HepG2 (cell line): ENCODE measurements around the gene SLC1A6. TPM values are rescaled to one million over a fixed set of nuclear protein-coding genes. Genes with fewer than 3 reads are reported as not detected.
A peak's percentile ranks its signal among the peaks of the same experiment; 100 is the strongest.

ENCODE experiments used
- ATAC-seq: fragments of 200-7000 bp; cut with Tn5 transposase; 3 replicates; pipeline ENCODE4 v1.9.1; 2020; ENCODE audit warnings: mild to moderate bottlenecking, moderate library complexity
- Bru-seq: library from RNA; stranded (reverse); fragments of 400-500 nt; gene quantifications from one replicate; lab custom pipeline; 2021; lab: Mats Ljungman, UMichigan
- BruChase-seq, 2 experiments: library from RNA; stranded (reverse); fragments of 400-500 nt; gene quantifications; one replicate each; lab custom pipeline; 2021; lab: Mats Ljungman, UMichigan
- BruUV-seq: library from RNA; stranded (reverse); fragments of 400-500 nt; replicated peaks from 2 replicates; lab custom pipeline; 2021; lab: Mats Ljungman, UMichigan
- CTCF ChIA-PET: fragments of 300-600 bp; formaldehyde crosslinking; extraction: SDS; loops from one replicate; lab custom pipeline; 2021; ENCODE audit warnings: low total read pairs, inconsistent platforms, low intra/inter-chr PET ratio; lab: Yijun Ruan, JAX
- POLR2A ChIA-PET: fragments of 350-600 bp; sonication (Branson Sonifier 250); formaldehyde crosslinking; loops from one replicate; lab custom pipeline; 2020; ENCODE audit warnings: antibody characterized with exemption, inconsistent platforms; lab: Yijun Ruan, JAX
- DNase-seq: peaks from one replicate; pipeline ENCODE4 v3.0.0-alpha.2; 2015; ENCODE audit warnings: low spot score
- FAIRE-seq: peaks from 3 replicates; lab custom pipeline; 2011; peaks lifted over from hg19 to GRCh38; lab: Jason Lieb, UNC
- H2AFZ ChIP-seq: one replicate; pipeline ENCODE4 v1.6.1; 2011; ENCODE audit warnings: low read length, inconsistent platforms
- H3K27ac ChIP-seq: fragments of 300-600 bp; 3 replicates; pipeline ENCODE4 v1.8.0; 2011; ENCODE audit warnings: mixed run types, mild to moderate bottlenecking, mixed read lengths, low read length, inconsistent platforms; ENCODE audit not compliant: insufficient read depth; ENCODE audit errors: extremely low read length
- H3K27me3 ChIP-seq, 2 experiments: fragments of 200-600 bp in 1 of 2; 2 replicates in 1 of 2; 3 replicates in 1 of 2; pipeline versions ENCODE4 v1.6.0 to v1.8.0; 2011; ENCODE audit warnings: low read length in 2 of 2, mild to moderate bottlenecking in 2 of 2, moderate library complexity in 2 of 2, inconsistent platforms in 1 of 2; ENCODE audit not compliant: insufficient read depth in 2 of 2, control insufficient read depth in 1 of 2
- H3K36me3 ChIP-seq, 2 experiments: fragments of 200-600 bp in 1 of 2; replicated peaks in 1 of 2; 2 replicates in 1 of 2; 3 replicates in 1 of 2; pipeline versions ENCODE4 v1.5.1 to v1.8.0; 2011; ENCODE audit warnings: low read length in 2 of 2, inconsistent platforms in 1 of 2; ENCODE audit not compliant: insufficient read depth in 2 of 2, control insufficient read depth in 1 of 2
- H3K4me1 ChIP-seq: 2 replicates; pipeline ENCODE4 v1.5.1; 2012; ENCODE audit warnings: low read length, inconsistent platforms; ENCODE audit not compliant: insufficient read depth
- H3K4me2 ChIP-seq: 2 replicates; pipeline ENCODE4 v1.6.0; 2011; ENCODE audit warnings: low read depth, low read length, inconsistent platforms
- H3K4me3 ChIP-seq, 3 experiments: fragments of 200-600 bp in 1 of 3; sonication (generic), shearing (Covaris generic) in 1 of 3; replicated peaks in 1 of 3; 2 replicates each; pipeline ENCODE4 v1.5.1; 2011 to 2016; ENCODE audit warnings: low read length in 3 of 3, inconsistent platforms in 2 of 3, low read depth in 2 of 3, mild to moderate bottlenecking in 2 of 3, control low read depth in 1 of 3, mixed read lengths in 1 of 3; ENCODE audit not compliant: insufficient read depth in 1 of 3
- H3K79me2 ChIP-seq: one replicate; pipeline ENCODE4 v1.6.1; 2011; ENCODE audit warnings: low read length, inconsistent platforms; ENCODE audit not compliant: insufficient read depth
- H3K9ac ChIP-seq: 2 replicates; pipeline ENCODE4 v1.6.0; 2011; ENCODE audit warnings: mild to moderate bottlenecking, low read depth, low read length, inconsistent platforms; ENCODE audit not compliant: insufficient read depth
- H3K9me3 ChIP-seq: 2 replicates; pipeline ENCODE4 v1.5.1; 2012; ENCODE audit warnings: mild to moderate bottlenecking, low read length
- H4K20me1 ChIP-seq: 2 replicates; pipeline ENCODE4 v1.6.0; 2011; ENCODE audit warnings: inconsistent platforms, mild to moderate bottlenecking, low read length, moderate library complexity; ENCODE audit not compliant: insufficient read depth
- MBNL3 ChIP-seq: fragments of 250-450 bp; sonication (Bioruptor Pico); conservative IDR thresholded peaks from 2 replicates; pipeline ENCODE4 v1.8.0; 2022; ENCODE audit warnings: mild to moderate bottlenecking, inconsistent platforms
- ZNF768 ChIP-seq: sonication (generic); formaldehyde crosslinking; IDR thresholded peaks from 2 replicates; pipeline ENCODE4 v1.4.0; 2020; ENCODE audit warnings: missing genetic modification reagents
- WGBS: methylation state at CpG from one replicate; pipeline ENCODE4 v1.1.6; 2017; ENCODE audit warnings: low lambda C conversion rate; 5-methylcytosine and 5-hydroxymethylcytosine counted together
- in situ Hi-C: cut with HindIII; loops from 2 replicates; pipeline ENCODE4 v1.10.0; 2017; ENCODE audit warnings: low pct_unique_long_range_greater_than_20kb; ENCODE audit not compliant: extremely low pct_ligation_motif_present
- intact Hi-C: fragments of 100-400 bp; cut with micrococcal nuclease; formaldehyde crosslinking; loops from one replicate; pipeline ENCODE4 v1.10.0; 2022; ENCODE audit not compliant: unreplicated experiment
- long read RNA-seq, 2 experiments: library from RNA in 1 of 2; library from polyadenylated mRNA in 1 of 2; stranded (forward) in 1 of 2; unstranded in 1 of 2; transcript quantifications; one replicate each; pipeline ENCODE4 v2.0.0, GENCODE V29; 2019 to 2022
- polyA minus RNA-seq, 3 experiments: library from RNA; depleted of rRNA, polyadenylated mRNA; stranded (reverse); fragments of >200 nt; gene quantifications; 2 replicates each; pipeline ENCODE4 v1.2.3, GENCODE V29; 2011; ENCODE audit warnings: low replicate concordance in 1 of 3
- polyA plus RNA-seq, 8 experiments: library from polyadenylated mRNA; depleted of rRNA in 3 of 8; stranded (reverse) in 7 of 8; unstranded in 1 of 8; fragments of >200 nt; fragmentation: Illumina TruSeq in 4 of 8; extraction: Trizol in 4 of 8; gene quantifications; 2 replicates each; pipeline versions ENCODE4 v1.2.1 to v1.2.3, GENCODE V29; 2011 to 2016; ENCODE audit warnings: low read depth in 4 of 8, missing spikeins in 1 of 8, mixed read lengths in 1 of 8; ENCODE audit not compliant: insufficient read depth in 1 of 8
- total RNA-seq, 5 experiments: library from RNA; depleted of rRNA; stranded (reverse); fragments of >200 nt; fragmentation: Illumina TruSeq; extraction: Trizol; gene quantifications; 2 replicates each; pipeline ENCODE4 v1.2.3, GENCODE V29; 2016; ENCODE audit warnings: low read depth in 1 of 5

Gene SLC1A6
- total RNA-seq (2016; rRNA removed; fragmentation: Illumina TruSeq; extraction: Trizol), result not detected in 2 replicates
- not detected in 2 replicates for total RNA-seq (2016; cell fraction: cytosol; rRNA removed; fragmentation: Illumina TruSeq; extraction: Trizol; ENCODE audit: low read depth)
- total RNA-seq (2016; cell fraction: insoluble cytoplasmic fraction; rRNA removed; fragmentation: Illumina TruSeq; extraction: Trizol), result not detected in 2 replicates
- total RNA-seq (2016; cell fraction: membrane; rRNA removed; fragmentation: Illumina TruSeq; extraction: Trizol), result not detected in 2 replicates
- not detected in 2 replicates for total RNA-seq (2016; cell fraction: nucleus; rRNA removed; fragmentation: Illumina TruSeq; extraction: Trizol)
- polyA plus RNA-seq (2011; rRNA removed), result not detected in 2 replicates
- polyA plus RNA-seq (2011; cell fraction: cytosol; rRNA removed), result not detected in 2 replicates
- polyA plus RNA-seq (2011; cell fraction: nucleus; rRNA removed), result not detected in 2 replicates
- polyA plus RNA-seq (2012), result not detected in 2 replicates
- not detected in 2 replicates for polyA plus RNA-seq (2016; cell fraction: cytosol; fragmentation: Illumina TruSeq; extraction: Trizol; ENCODE audit: low read depth)
- not detected in 2 replicates for polyA plus RNA-seq (2016; cell fraction: insoluble cytoplasmic fraction; fragmentation: Illumina TruSeq; extraction: Trizol; ENCODE audit: low read depth)
- not detected in 2 replicates for polyA plus RNA-seq (2016; cell fraction: membrane; fragmentation: Illumina TruSeq; extraction: Trizol; ENCODE audit: low read depth)
- polyA plus RNA-seq (2016; cell fraction: nucleus; fragmentation: Illumina TruSeq; extraction: Trizol; ENCODE audit: insufficient read depth, low read depth), result not detected in 2 replicates
- not detected in 2 replicates for polyA minus RNA-seq (2011; rRNA and poly(A)+ RNA removed; ENCODE audit: low replicate concordance)
- polyA minus RNA-seq (2011; cell fraction: cytosol; rRNA and poly(A)+ RNA removed), result not detected in 2 replicates
- polyA minus RNA-seq (2011; cell fraction: nucleus; rRNA and poly(A)+ RNA removed), result not detected in 2 replicates
- not detected for Bru-seq, nascent RNA
- not detected for BruChase-seq, experiment 1, labeled RNA remaining after a 6-hour chase
- not detected for BruChase-seq, experiment 2, labeled RNA remaining after a 2-hour chase
- long read RNA-seq, experiment 1, result 0 reads
- long read RNA-seq, experiment 2, result 0 reads

DNA sequence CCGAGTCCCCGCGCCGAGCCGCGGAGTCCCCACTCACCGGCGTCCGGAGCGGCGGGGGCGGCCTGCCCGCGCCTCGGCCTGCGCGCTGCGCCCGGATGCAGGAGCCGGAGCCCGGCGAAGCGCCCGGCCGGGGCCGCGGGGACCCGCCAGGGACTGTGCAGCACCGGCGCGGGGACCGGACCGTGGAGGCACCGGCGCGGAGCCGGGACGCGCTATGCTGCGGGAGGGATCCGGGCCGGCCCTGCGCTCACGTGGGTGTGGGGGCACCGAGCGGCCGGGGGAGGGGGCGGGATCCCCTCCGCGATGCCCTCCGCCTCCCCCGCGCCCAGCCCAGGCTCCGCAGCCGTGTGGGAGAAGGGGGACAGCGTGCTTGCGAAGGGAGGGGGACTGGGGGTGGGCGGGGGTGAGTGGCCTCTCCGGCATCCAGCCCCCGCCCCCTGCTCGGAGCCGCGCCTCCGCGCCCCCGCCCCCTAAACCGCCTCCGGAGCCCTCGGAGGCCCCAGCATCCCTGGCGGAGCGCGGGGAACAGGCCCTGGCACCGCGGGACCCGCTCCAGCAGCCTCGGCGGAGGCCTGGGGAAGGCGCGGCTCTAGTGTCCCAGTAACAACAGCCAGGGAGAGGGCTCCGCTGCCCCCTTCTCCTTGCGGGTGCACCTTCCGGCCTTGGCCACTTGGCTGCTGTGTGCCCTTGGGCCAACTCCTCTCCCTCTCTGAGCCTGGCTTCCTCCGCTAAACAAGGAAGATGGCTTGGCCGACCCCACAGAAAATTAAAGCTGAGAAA, at the start of gene SLC1A6:
TSS of gene SLC1A6 (minus strand) at position 389 of the 780 bp plus-strand sequence. CDS start 6,954 bp downstream, outside the sequence.
- no peaks in the 10 kb centered on the region for H4K20me1 ChIP-seq
- ATAC-seq, result no peak
- peaks cover 6 to 38% of the 10 kb centered on the region in 2 experiments; a peak in 3 of 5 replicates for H3K27me3 ChIP-seq
- POLR2A ChIA-PET, result no interaction called here
- no peaks in the 10 kb centered on the region for H3K36me3 ChIP-seq
- no peaks in the 10 kb centered on the region for H3K9me3 ChIP-seq
- no peak for TF ChIP-seq MBNL3 (CRISPR knock-in tag)
- peak; percentile 98 for TF ChIP-seq ZNF768 (CRISPR knock-in tag)
- WGBS, result 58% methylated on average over 2 of the region's 84 CpGs
- no peak for FAIRE-seq
- H3K4me1 ChIP-seq, result no peaks in the 10 kb centered on the region
- no peak within 1 kb of the TSS for H3K4me2 ChIP-seq
- intact Hi-C loops (no loop called here), in situ Hi-C loops (no loop called here)
- CTCF ChIA-PET, result no interaction called here
- no peak within 1 kb of the TSS for H3K4me3 ChIP-seq
- no peak within 1 kb of the TSS for H2AFZ ChIP-seq
- no peak within 1 kb of the TSS for H3K27ac ChIP-seq
- no TSS peak for BruUV-seq
- H3K79me2 ChIP-seq, result no peaks in the 10 kb centered on the region
- DNase-seq, result no peak
- H3K9ac ChIP-seq, result no peak within 1 kb of the TSS
